ENCODE data around the gene RNASEL. TPM values are rescaled to one million over a fixed set of nuclear protein-coding genes. Genes with fewer than 3 reads are reported as not detected.

The RNASEL gene
- total and polyA plus RNA-seq, 9 of the 15 experiments (the other 6 are each of a cell fraction or from before 2014, with no cell fraction given): 4.3 to 11.1 (median 7.2) TPM

DNA sequence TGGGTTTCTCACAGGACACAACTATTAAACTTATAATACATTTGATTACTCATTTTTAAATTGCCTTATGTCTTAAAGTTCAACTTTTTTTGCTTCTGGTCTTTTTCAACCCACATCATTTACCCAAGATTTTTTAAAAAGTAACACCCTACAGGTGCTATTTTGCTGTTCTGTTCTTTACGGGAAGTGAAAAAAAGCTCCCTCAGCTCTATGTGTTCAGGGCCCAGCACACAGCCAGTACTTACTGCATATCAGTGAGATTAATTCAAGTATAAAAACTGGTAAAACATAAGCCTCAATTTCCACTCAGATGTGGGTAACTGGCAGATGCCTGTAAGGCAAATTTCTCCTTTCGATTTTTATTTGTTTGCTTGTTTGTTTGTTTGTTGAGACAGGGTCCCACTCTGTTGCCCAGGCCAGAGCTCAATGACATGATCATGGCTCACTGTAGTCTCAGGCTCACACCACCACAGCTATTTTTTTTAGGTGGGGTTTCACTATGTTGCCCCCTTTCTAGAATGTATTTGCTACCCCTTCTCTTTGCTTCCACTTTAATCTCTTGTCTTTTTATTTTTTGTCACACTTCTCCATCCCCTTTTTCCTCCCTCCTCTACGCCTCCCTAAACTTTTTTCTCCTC lies 20.3 kb downstream of the RNASEL start:
- H3K4me1 ChIP-seq (replicated peaks in 1 of 2; ENCODE audit: control insufficient read depth in 2 of 2, insufficient read depth in 2 of 2, low read length in 2 of 2): no peaks in the 10 kb centered on the region
- 15% methylated on average over 3 of the region's 3 CpGs for WGBS (ENCODE audit: insufficient coverage, low coverage, missing lambda C conversion rate)
- H3K9me3 ChIP-seq (replicated peaks; ENCODE audit: control insufficient read depth, insufficient read depth, low read depth, low read length): no peaks in the 10 kb centered on the region
- in situ Hi-C loops (cut with MboI): no loop called here
- H3K9me1 ChIP-seq (ENCODE audit: control insufficient read depth, insufficient read depth, low read length): no peaks in the 10 kb centered on the region
- no TSS peak for BruUV-seq (replicated peaks)
- H3K27me3 ChIP-seq (ENCODE audit: control insufficient read depth in 2 of 2, insufficient read depth in 2 of 2, low read length in 2 of 2): peaks cover 0 to 6% of the 10 kb centered on the region in 2 experiments; a peak in 2 of 5 replicates
- FAIRE-seq (no peak), ATAC-seq (no peak), DNase-seq (ENCODE audit: extremely low read depth in 1 of 4, low spot score in 3 of 4) (no peak)
- intact Hi-C loops (cut with micrococcal nuclease): no loop called here
- H3K36me3 ChIP-seq (ENCODE audit: control insufficient read depth, insufficient read depth, low read length): no peaks in the 10 kb centered on the region
- no peak overlapping the region for H3K27ac ChIP-seq (ENCODE audit: extremely low read depth, low read depth, low read length)
- ChIA-PET CTCF (ENCODE audit: low intra/inter-chr PET ratio) (no interaction called here), POLR2A (interaction anchor here (1.0 kb wide), 1 partner anchor 10 kb away, joined by 3 read pairs; no protein-coding TSS in a partner anchor)
- no peak overlapping the region for H3K4me3 ChIP-seq
- H2AFZ ChIP-seq (ENCODE audit: low read depth, low read length): no peak overlapping the region
- H3K9ac ChIP-seq (ENCODE audit: insufficient read depth in 1 of 2, low read depth in 2 of 2, low read length in 2 of 2): no peak overlapping the region
- no peaks in the 10 kb centered on the region for H4K20me1 ChIP-seq (replicated peaks; ENCODE audit: control insufficient read depth, insufficient read depth, low read length)
- no peak overlapping the region for H3K4me2 ChIP-seq (ENCODE audit: insufficient read depth, low read length)
- no peaks in the 10 kb centered on the region for H3K79me2 ChIP-seq (ENCODE audit: control insufficient read depth, insufficient read depth, low read length)
- no peak for TF ChIP-seq FOXP1 (CRISPR knock-in tag; IDR thresholded peaks at IDR 0.05)
- TF ChIP-seq EWSR1 (IDR thresholded peaks at IDR 0.05; ENCODE audit: borderline replicate concordance, low read depth, partially characterized antibody): no peak
- TF ChIP-seq, protein P1, sequence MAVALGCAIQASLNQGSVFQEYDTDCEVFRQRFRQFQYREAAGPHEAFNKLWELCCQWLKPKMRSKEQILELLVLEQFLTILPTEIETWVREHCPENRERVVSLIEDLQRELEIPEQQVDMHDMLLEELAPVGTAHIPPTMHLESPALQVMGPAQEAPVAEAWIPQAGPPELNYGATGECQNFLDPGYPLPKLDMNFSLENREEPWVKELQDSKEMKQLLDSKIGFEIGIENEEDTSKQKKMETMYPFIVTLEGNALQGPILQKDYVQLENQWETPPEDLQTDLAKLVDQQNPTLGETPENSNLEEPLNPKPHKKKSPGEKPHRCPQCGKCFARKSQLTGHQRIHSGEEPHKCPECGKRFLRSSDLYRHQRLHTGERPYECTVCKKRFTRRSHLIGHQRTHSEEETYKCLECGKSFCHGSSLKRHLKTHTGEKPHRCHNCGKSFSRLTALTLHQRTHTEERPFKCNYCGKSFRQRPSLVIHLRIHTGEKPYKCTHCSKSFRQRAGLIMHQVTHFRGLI (CRISPR knock-in tag; IDR thresholded peaks at IDR 0.05): no peak
- TF ChIP-seq, protein P2, sequence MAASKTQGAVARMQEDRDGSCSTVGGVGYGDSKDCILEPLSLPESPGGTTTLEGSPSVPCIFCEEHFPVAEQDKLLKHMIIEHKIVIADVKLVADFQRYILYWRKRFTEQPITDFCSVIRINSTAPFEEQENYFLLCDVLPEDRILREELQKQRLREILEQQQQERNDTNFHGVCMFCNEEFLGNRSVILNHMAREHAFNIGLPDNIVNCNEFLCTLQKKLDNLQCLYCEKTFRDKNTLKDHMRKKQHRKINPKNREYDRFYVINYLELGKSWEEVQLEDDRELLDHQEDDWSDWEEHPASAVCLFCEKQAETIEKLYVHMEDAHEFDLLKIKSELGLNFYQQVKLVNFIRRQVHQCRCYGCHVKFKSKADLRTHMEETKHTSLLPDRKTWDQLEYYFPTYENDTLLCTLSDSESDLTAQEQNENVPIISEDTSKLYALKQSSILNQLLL (CRISPR knock-in tag; IDR thresholded peaks at IDR 0.05; ENCODE audit: borderline replicate concordance): no peak
- TF ChIP-seq, protein P3, sequence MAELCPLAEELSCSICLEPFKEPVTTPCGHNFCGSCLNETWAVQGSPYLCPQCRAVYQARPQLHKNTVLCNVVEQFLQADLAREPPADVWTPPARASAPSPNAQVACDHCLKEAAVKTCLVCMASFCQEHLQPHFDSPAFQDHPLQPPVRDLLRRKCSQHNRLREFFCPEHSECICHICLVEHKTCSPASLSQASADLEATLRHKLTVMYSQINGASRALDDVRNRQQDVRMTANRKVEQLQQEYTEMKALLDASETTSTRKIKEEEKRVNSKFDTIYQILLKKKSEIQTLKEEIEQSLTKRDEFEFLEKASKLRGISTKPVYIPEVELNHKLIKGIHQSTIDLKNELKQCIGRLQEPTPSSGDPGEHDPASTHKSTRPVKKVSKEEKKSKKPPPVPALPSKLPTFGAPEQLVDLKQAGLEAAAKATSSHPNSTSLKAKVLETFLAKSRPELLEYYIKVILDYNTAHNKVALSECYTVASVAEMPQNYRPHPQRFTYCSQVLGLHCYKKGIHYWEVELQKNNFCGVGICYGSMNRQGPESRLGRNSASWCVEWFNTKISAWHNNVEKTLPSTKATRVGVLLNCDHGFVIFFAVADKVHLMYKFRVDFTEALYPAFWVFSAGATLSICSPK (IDR thresholded peaks at IDR 0.05; ENCODE audit: borderline replicate concordance): no peak
- TF ChIP-seq, protein P4, sequence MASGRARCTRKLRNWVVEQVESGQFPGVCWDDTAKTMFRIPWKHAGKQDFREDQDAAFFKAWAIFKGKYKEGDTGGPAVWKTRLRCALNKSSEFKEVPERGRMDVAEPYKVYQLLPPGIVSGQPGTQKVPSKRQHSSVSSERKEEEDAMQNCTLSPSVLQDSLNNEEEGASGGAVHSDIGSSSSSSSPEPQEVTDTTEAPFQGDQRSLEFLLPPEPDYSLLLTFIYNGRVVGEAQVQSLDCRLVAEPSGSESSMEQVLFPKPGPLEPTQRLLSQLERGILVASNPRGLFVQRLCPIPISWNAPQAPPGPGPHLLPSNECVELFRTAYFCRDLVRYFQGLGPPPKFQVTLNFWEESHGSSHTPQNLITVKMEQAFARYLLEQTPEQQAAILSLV (tag; IDR thresholded peaks at IDR 0.05): no peak
- no peak for TF ChIP-seq ZNF274 (IDR thresholded peaks at IDR 0.05; ENCODE audit: borderline replicate concordance, low read depth, low read length)
- no peak for TF ChIP-seq ZNF444 (CRISPR knock-in tag; IDR thresholded peaks at IDR 0.05)
- TF ChIP-seq MXI1 (IDR thresholded peaks at IDR 0.05; ENCODE audit: low read depth, low read length): no peak
- no peak for TF ChIP-seq HIVEP1 (CRISPR knock-in tag; IDR thresholded peaks at IDR 0.05)
- TF ChIP-seq, protein P5, sequence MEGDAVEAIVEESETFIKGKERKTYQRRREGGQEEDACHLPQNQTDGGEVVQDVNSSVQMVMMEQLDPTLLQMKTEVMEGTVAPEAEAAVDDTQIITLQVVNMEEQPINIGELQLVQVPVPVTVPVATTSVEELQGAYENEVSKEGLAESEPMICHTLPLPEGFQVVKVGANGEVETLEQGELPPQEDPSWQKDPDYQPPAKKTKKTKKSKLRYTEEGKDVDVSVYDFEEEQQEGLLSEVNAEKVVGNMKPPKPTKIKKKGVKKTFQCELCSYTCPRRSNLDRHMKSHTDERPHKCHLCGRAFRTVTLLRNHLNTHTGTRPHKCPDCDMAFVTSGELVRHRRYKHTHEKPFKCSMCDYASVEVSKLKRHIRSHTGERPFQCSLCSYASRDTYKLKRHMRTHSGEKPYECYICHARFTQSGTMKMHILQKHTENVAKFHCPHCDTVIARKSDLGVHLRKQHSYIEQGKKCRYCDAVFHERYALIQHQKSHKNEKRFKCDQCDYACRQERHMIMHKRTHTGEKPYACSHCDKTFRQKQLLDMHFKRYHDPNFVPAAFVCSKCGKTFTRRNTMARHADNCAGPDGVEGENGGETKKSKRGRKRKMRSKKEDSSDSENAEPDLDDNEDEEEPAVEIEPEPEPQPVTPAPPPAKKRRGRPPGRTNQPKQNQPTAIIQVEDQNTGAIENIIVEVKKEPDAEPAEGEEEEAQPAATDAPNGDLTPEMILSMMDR (IDR thresholded peaks at IDR 0.05 in 2 of 3, conservative IDR thresholded peaks at IDR 0.05 in 1 of 3; ENCODE audit: insufficient read depth in 2 of 3, low read depth in 1 of 3, low read length in 3 of 3): no peak
- TF ChIP-seq SAFB2 (IDR thresholded peaks at IDR 0.05; ENCODE audit: borderline replicate concordance, low read depth, low read length, severe bottlenecking): no peak
- TF ChIP-seq KLF13 (tag; IDR thresholded peaks at IDR 0.05; ENCODE audit: borderline replicate concordance, low read depth): no peak

Measured in K562 (cell line).